ENCODE data around the gene S100A10. TPM values are rescaled to one million over a fixed set of nuclear protein-coding genes. Genes with fewer than 3 reads are reported as not detected.

Gene S100A10
- total and polyA plus RNA-seq, 2 experiments from 2014 or later, result 14.6 to 103 TPM

DNA sequence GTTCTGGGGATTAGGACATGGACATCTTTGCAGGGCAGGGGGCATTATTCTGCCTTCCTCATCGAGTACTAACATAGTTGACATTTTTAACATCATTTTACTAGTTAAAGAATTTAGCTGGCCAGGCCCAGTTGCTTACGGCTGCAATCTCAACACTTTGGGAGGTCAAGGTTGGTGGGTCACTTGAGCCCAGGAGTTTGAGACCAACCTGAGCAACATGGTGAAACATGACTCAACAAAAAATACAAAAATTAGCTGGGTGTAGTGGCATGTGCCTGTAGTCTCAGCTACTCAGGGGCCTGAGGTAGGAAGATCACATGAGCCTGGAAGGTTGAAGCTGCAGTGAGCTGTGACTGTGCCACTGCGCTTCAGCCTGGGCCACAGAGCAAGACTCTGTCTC is 54.5 kb downstream of the S100A10 start:
- H3K27ac ChIP-seq, result no peak overlapping the region
- peaks cover 15% of the 10 kb centered on the region for H3K4me1 ChIP-seq (ENCODE audit: low read depth)
- H3K36me3 ChIP-seq, result no peaks in the 10 kb centered on the region
- H3K27me3 ChIP-seq, result no peaks in the 10 kb centered on the region
- no peaks in the 10 kb centered on the region for H3K9me3 ChIP-seq (ENCODE audit: low read depth)
- no peak for DNase-seq (ENCODE audit: low read depth in 1 of 2, low spot score in 1 of 2)
- no peak overlapping the region for H3K4me3 ChIP-seq
- TF ChIP-seq, protein P1, sequence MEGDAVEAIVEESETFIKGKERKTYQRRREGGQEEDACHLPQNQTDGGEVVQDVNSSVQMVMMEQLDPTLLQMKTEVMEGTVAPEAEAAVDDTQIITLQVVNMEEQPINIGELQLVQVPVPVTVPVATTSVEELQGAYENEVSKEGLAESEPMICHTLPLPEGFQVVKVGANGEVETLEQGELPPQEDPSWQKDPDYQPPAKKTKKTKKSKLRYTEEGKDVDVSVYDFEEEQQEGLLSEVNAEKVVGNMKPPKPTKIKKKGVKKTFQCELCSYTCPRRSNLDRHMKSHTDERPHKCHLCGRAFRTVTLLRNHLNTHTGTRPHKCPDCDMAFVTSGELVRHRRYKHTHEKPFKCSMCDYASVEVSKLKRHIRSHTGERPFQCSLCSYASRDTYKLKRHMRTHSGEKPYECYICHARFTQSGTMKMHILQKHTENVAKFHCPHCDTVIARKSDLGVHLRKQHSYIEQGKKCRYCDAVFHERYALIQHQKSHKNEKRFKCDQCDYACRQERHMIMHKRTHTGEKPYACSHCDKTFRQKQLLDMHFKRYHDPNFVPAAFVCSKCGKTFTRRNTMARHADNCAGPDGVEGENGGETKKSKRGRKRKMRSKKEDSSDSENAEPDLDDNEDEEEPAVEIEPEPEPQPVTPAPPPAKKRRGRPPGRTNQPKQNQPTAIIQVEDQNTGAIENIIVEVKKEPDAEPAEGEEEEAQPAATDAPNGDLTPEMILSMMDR (IDR thresholded peaks at IDR 0.05; ENCODE audit: low read depth, low read length), result no peak

DNA sequence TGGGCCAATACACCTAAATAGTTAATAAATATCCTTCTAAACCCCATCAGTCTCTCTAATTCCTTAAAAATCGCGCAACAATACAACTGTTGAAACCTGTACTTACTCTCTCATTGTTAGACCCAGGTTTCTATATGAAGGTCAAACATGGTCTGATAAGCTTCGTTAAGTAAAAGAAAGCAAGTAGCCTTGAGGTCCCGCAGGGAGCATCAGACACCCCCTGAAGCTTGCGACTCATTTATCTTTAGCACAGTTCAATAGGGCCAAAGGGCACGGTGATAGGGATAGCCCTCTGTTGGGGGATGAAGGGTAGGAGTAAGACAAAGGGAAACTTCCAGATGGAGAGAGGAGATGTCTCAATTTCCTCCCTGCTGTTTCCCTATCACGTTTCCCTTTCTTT is 57.0 kb downstream of the S100A10 start:
- DNase-seq (ENCODE audit: low read depth in 1 of 2, low spot score in 1 of 2), result peak in 1 of 2 donors; percentile 10
- Histone ChIP-seq H3K27ac (no peak overlapping the region), H3K4me3 (no peak overlapping the region), H3K9me3 (ENCODE audit: low read depth) (no peaks in the 10 kb centered on the region), H3K36me3 (no peaks in the 10 kb centered on the region), H3K27me3 (no peaks in the 10 kb centered on the region), H3K4me1 (ENCODE audit: low read depth) (peaks cover 15% of the 10 kb centered on the region)
- TF ChIP-seq, protein P1 (IDR thresholded peaks at IDR 0.05; ENCODE audit: low read depth, low read length), result no peak

DNA sequence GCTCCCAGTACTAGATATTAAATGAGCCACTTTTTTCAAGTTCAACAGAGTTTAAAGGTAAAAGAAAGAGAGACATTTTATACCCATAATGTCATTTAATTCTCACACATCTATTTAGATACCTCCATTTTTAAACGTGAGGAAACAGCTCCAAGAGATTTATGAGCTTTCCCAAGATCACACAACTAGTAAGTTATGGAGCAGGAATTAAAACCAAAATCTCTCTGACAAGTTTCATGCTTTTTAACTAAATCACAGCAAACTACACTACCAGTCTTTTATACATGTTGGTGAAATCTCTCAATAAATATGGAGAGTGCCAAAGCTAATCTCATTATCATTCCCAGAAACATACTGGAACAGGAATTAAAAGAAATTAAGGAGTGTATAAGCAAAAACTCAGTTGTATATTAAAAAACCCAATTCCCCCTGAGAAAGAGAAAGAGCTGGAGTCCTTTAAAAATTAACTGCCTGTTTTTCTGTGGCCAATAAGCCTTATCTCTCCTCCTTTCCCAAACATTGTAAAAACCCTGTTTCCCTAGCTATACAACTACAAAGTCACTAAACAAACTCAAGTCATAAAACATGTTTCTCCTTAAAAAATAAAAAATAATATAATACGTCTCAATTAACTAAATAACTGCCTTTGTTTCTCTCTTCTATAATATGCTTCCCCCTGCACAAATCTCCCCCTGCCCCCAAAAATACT is 57.6 kb downstream of the S100A10 start:
- Histone ChIP-seq H3K4me3 (no peak overlapping the region), H3K36me3 (no peaks in the 10 kb centered on the region), H3K4me1 (ENCODE audit: low read depth) (peaks cover 15% of the 10 kb centered on the region), H3K27ac (no peak overlapping the region), H3K9me3 (ENCODE audit: low read depth) (no peaks in the 10 kb centered on the region), H3K27me3 (no peaks in the 10 kb centered on the region)
- TF ChIP-seq, protein P1 (IDR thresholded peaks at IDR 0.05; ENCODE audit: low read depth, low read length), result no peak
- no peak for DNase-seq (ENCODE audit: low read depth in 1 of 2, low spot score in 1 of 2)

DNA sequence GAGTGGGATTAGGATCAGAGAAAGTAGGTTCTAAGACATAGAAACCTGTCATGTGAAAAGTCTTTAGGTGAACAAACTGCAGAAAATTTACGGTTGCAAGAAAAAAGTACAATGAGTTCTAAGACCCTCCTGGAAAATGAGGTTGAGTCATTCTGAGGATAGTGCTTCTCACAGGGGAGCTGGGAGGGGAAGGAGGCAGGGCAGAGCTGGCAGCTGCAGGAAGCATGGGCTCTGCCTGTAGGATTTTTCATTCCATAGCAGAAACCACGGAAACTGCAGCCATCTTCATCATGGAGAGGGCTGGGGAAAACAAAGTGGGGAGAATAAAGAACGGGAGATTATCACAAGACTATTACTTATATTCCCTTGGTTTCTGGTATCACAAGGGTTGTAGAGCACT is 58.5 kb downstream of the S100A10 start:
- peak in 1 of 2 donors; percentile 39 for DNase-seq (ENCODE audit: low read depth in 1 of 2, low spot score in 1 of 2)
- H3K27ac ChIP-seq, result no peak overlapping the region
- no peaks in the 10 kb centered on the region for H3K9me3 ChIP-seq (ENCODE audit: low read depth)
- H3K4me3 ChIP-seq, result no peak overlapping the region
- no peaks in the 10 kb centered on the region for H3K27me3 ChIP-seq
- peaks cover 11% of the 10 kb centered on the region for H3K4me1 ChIP-seq (ENCODE audit: low read depth)
- TF ChIP-seq, protein P1 (IDR thresholded peaks at IDR 0.05; ENCODE audit: low read depth, low read length), result no peak
- no peaks in the 10 kb centered on the region for H3K36me3 ChIP-seq

DNA sequence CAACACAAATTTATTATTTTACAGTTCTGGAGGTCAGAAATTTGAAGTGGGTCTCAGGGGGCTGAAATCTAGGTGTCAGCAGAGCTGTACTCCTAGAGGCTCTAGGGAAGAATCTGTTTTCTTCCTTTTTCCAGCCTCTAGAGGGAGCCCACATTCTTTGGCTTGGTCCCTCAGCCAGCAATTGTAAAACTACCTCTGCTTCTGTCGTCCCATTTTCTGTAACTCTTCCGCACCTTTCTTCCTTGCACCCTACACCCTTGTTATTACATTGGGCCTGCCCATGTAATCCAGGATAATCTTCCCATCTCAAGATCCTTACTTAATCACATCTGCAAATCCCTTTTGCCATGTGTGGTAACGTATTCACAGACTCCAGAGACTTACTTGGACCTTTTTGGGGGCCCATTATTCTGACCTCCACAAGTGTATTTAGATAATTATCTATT is 59.6 kb downstream of the S100A10 start:
- peak; percentile 65 to 73 for DNase-seq (ENCODE audit: low read depth in 1 of 2, low spot score in 1 of 2)
- TF ChIP-seq, protein P1 (IDR thresholded peaks at IDR 0.05; ENCODE audit: low read depth, low read length), result peak; percentile 91
- no peak overlapping the region for H3K27ac ChIP-seq
- no peaks in the 10 kb centered on the region for H3K9me3 ChIP-seq (ENCODE audit: low read depth)
- H3K36me3 ChIP-seq, result no peaks in the 10 kb centered on the region
- no peak overlapping the region for H3K4me3 ChIP-seq
- H3K4me1 ChIP-seq (ENCODE audit: low read depth), result peaks cover 11% of the 10 kb centered on the region
- H3K27me3 ChIP-seq, result no peaks in the 10 kb centered on the region

Other genes with a start within 250 kb of the S100A10 start
- gene MRPL9, start 230.4 kb downstream of the S100A10 start, total RNA-seq, result 91.0 and 103 TPM in 2 replicates
- gene MRPL9, start 230.4 kb downstream of the S100A10 start, polyA plus RNA-seq, result 107 and 108 TPM in 2 replicates
- gene TDRKH, start 203.4 kb downstream of the S100A10 start, total RNA-seq, result 7.8 and 13.5 TPM in 2 replicates
- gene TDRKH, start 203.4 kb downstream of the S100A10 start, polyA plus RNA-seq, result 12.9 and 14.6 TPM in 2 replicates
- not detected in 2 replicates for gene LINGO4, start 188.4 kb downstream of the S100A10 start, total RNA-seq
- gene LINGO4, start 188.4 kb downstream of the S100A10 start, polyA plus RNA-seq, result not detected in 2 replicates
- gene RORC, start 162.1 kb downstream of the S100A10 start, total RNA-seq, result not detected in 2 replicates
- not detected in 2 replicates for gene RORC, start 162.1 kb downstream of the S100A10 start, polyA plus RNA-seq
- not detected in 2 replicates for gene C2CD4D, start 154.0 kb downstream of the S100A10 start, total RNA-seq
- 0.41 and 0.44 TPM in 2 replicates for gene C2CD4D, start 154.0 kb downstream of the S100A10 start, polyA plus RNA-seq
- gene THEM5, start 140.1 kb downstream of the S100A10 start, total RNA-seq, result not detected in 2 replicates
- gene THEM5, start 140.1 kb downstream of the S100A10 start, polyA plus RNA-seq, result not detected in 2 replicates
- gene THEM4, start 84.3 kb downstream of the S100A10 start, total RNA-seq, result 26.8 and 37.5 TPM in 2 replicates
- gene THEM4, start 84.3 kb downstream of the S100A10 start, polyA plus RNA-seq, result 42.6 and 61.9 TPM in 2 replicates
- gene S100A11, start 43.1 kb upstream of the S100A10 start, total RNA-seq, result 22.5 and 29.6 TPM in 2 replicates
- gene S100A11, start 43.1 kb upstream of the S100A10 start, polyA plus RNA-seq, result 111 and 122 TPM in 2 replicates
- gene TCHHL1, start 95.2 kb upstream of the S100A10 start, total RNA-seq, result not detected in 2 replicates
- not detected in 2 replicates for gene TCHHL1, start 95.2 kb upstream of the S100A10 start, polyA plus RNA-seq
- gene TCHH, start 121.6 kb upstream of the S100A10 start, total RNA-seq, result not detected in 2 replicates
- not detected in 2 replicates for gene TCHH, start 121.6 kb upstream of the S100A10 start, polyA plus RNA-seq
- not detected in 2 replicates for gene RPTN, start 165.4 kb upstream of the S100A10 start, total RNA-seq
- gene RPTN, start 165.4 kb upstream of the S100A10 start, polyA plus RNA-seq, result not detected in 2 replicates
- not detected in 2 replicates for gene HRNR, start 230.3 kb upstream of the S100A10 start, total RNA-seq
- gene HRNR, start 230.3 kb upstream of the S100A10 start, polyA plus RNA-seq, result not detected in 2 replicates